CD14-positive monocyte (primary cell): ENCODE results near the gene CENPP. TPM values are rescaled to one million over a fixed set of nuclear protein-coding genes. Genes with fewer than 3 reads are reported as not detected.
A peak's percentile ranks its signal among the peaks of the same experiment; 100 is the strongest.
"Not testable (repeated sequence)": the region's sequence is repeated elsewhere in the genome, so short reads cannot be mapped to it uniquely, and the experiment has no call there.

ENCODE experiments used
- DNase-seq, 3 donors: peaks; one replicate each; pipeline ENCODE4 v3.0.0-alpha.2; 2011 to 2022
- H2AFZ ChIP-seq: 2 replicates; pipeline ENCODE4 v1.6.0; 2012; ENCODE audit warnings: mild to moderate bottlenecking, low read depth, low read length, inconsistent platforms; ENCODE audit not compliant: insufficient read depth, poor library complexity, severe bottlenecking
- H3K27ac ChIP-seq, 2 donors: 1 replicate in 1 of 2; 2 replicates in 1 of 2; pipeline ENCODE4 v1.5.1; 2012 to 2013; ENCODE audit warnings: low read length in 2 of 2, control low read depth in 1 of 2, inconsistent platforms in 1 of 2, low read depth in 1 of 2, mild to moderate bottlenecking in 1 of 2
- H3K27me3 ChIP-seq, 2 donors: one replicate each; pipeline versions ENCODE4 v1.6.0 to v1.6.1; 2011 to 2013; ENCODE audit warnings: low read length in 2 of 2; ENCODE audit not compliant: control insufficient read depth in 2 of 2, insufficient read depth in 2 of 2
- H3K36me3 ChIP-seq, 2 donors: replicated peaks in 1 of 2; 1 replicate in 1 of 2; 2 replicates in 1 of 2; pipeline versions ENCODE4 v1.5.1 to v1.6.1; 2012 to 2013; ENCODE audit warnings: low read length in 2 of 2, control low read depth in 1 of 2, inconsistent platforms in 1 of 2, mild to moderate bottlenecking in 1 of 2; ENCODE audit not compliant: insufficient read depth in 2 of 2, control insufficient read depth in 1 of 2
- H3K4me1 ChIP-seq, 2 donors: 1 replicate in 1 of 2; 2 replicates in 1 of 2; pipeline versions ENCODE4 v1.5.1 to v1.6.1; 2012 to 2013; ENCODE audit warnings: low read length in 2 of 2, control low read depth in 1 of 2, inconsistent platforms in 1 of 2, mild to moderate bottlenecking in 1 of 2, moderate library complexity in 1 of 2; ENCODE audit not compliant: insufficient read depth in 2 of 2, control insufficient read depth in 1 of 2
- H3K4me2 ChIP-seq: replicated peaks from 2 replicates; pipeline ENCODE3; 2012; ENCODE audit warnings: low read length, moderate library complexity, mild to moderate bottlenecking; ENCODE audit not compliant: poor library complexity, severe bottlenecking; ENCODE audit errors: extremely low read depth
- H3K4me3 ChIP-seq, 3 experiments: fragments of 200-600 bp in 1 of 3; sonication (generic) in 1 of 3; replicated peaks in 1 of 3; 1 replicate in 2 of 3; 2 replicates in 1 of 3; pipeline ENCODE4 v1.5.1; 2011 to 2013; ENCODE audit warnings: low read length in 3 of 3, mild to moderate bottlenecking in 3 of 3, control low read depth in 2 of 3, low read depth in 2 of 3, inconsistent platforms in 1 of 3, moderate library complexity in 1 of 3
- H3K79me2 ChIP-seq: 2 replicates; pipeline ENCODE4 v1.6.0; 2012; ENCODE audit warnings: mild to moderate bottlenecking, control low read depth, inconsistent platforms, low read length, moderate library complexity; ENCODE audit not compliant: insufficient read depth
- H3K9ac ChIP-seq: 2 replicates; pipeline ENCODE4 v1.6.0; 2017; ENCODE audit warnings: low read length, mild to moderate bottlenecking; ENCODE audit not compliant: insufficient read depth, poor library complexity, severe bottlenecking
- H3K9me3 ChIP-seq, 2 donors: replicated peaks in 1 of 2; 1 replicate in 1 of 2; 2 replicates in 1 of 2; pipeline versions ENCODE4 v1.5.1 to v1.6.1; 2012 to 2013; ENCODE audit warnings: low read length in 2 of 2, control low read depth in 1 of 2; ENCODE audit not compliant: control insufficient read depth in 1 of 2, insufficient read depth in 1 of 2
- H4K20me1 ChIP-seq: 2 replicates; pipeline ENCODE4 v1.6.0; 2012; ENCODE audit warnings: mild to moderate bottlenecking, low read length, control low read depth, moderate library complexity; ENCODE audit not compliant: insufficient read depth
- H3K27ac Mint-ChIP-seq, 7 donors: one replicate each; pipeline ENCODE4 v1.8.0; 2020; ENCODE audit warnings: mild to moderate bottlenecking in 7 of 7, mixed read lengths in 7 of 7, moderate library complexity in 6 of 7, inconsistent platforms in 2 of 7
- H3K27me3 Mint-ChIP-seq, 3 donors: one replicate each; pipeline ENCODE4 v1.8.0; 2021 to 2022; ENCODE audit warnings: low read depth in 3 of 3, mild to moderate bottlenecking in 3 of 3, mixed read lengths in 3 of 3, moderate library complexity in 3 of 3, inconsistent platforms in 1 of 3
- H3K36me3 Mint-ChIP-seq, 2 donors: one replicate each; pipeline ENCODE4 v1.8.0; 2020; ENCODE audit warnings: mixed read lengths in 2 of 2, inconsistent platforms in 1 of 2, mild to moderate bottlenecking in 1 of 2
- H3K4me1 Mint-ChIP-seq: one replicate; pipeline ENCODE4 v1.8.0; 2020; ENCODE audit warnings: mild to moderate bottlenecking, mixed read lengths
- H3K4me3 Mint-ChIP-seq, 2 donors: one replicate each; pipeline ENCODE4 v1.8.0; 2020; ENCODE audit warnings: mild to moderate bottlenecking in 2 of 2, mixed read lengths in 2 of 2, moderate library complexity in 1 of 2
- H3K9me3 Mint-ChIP-seq, 7 donors: one replicate each; pipeline ENCODE4 v1.8.0; 2020 to 2022; ENCODE audit warnings: mixed read lengths in 7 of 7, mild to moderate bottlenecking in 6 of 7, moderate library complexity in 6 of 7, inconsistent platforms in 2 of 7
- WGBS: methylation state at CpG from one replicate; pipeline ENCODE4 v1.1.5; 2013; ENCODE audit warnings: missing lambda C conversion rate; ENCODE audit not compliant: insufficient coverage; 5-methylcytosine and 5-hydroxymethylcytosine counted together
- intact Hi-C, 2 donors: fragments of 100-400 bp; cut with micrococcal nuclease; formaldehyde crosslinking; loops; one replicate each; pipeline versions ENCODE4 v1.15.0 to v1.15.1; 2023
- polyA plus RNA-seq, 3 donors: library from polyadenylated mRNA; depleted of rRNA in 1 of 3; unstranded in 2 of 3; stranded (reverse) in 1 of 3; fragments of 300-500 nt in 2 of 3; fragments of >200 nt in 1 of 3; fragmentation: Illumina TruSeq in 2 of 3; gene quantifications; 1 replicate in 2 of 3; 2 replicates in 1 of 3; pipeline ENCODE4 v1.2.3, GENCODE V29; 2012 to 2021
- TF ChIP-seq, protein P1 (sequence below): fragments of 200-600 bp; IDR thresholded peaks from one replicate; pipeline ENCODE4 v1.8.0; 2022; ENCODE audit warnings: antibody characterized with exemption, mild to moderate bottlenecking

Gene CENPP
- polyA plus RNA-seq, 3 donors: 0.50 to 1.1 (median 1.1) TPM

- H3K4me1 ChIP-seq: peaks cover 11% of the 10 kb centered on the region in 2 donors
- DNase-seq, H3K27me3 ChIP-seq, H3K4me3 ChIP-seq, H3K4me3 Mint-ChIP-seq, H3K27me3 Mint-ChIP-seq, intact Hi-C loops, H3K27ac Mint-ChIP-seq, H2AFZ ChIP-seq, H3K79me2 ChIP-seq, H3K36me3 ChIP-seq, H4K20me1 ChIP-seq, H3K9ac ChIP-seq, H3K27ac ChIP-seq, H3K9me3 ChIP-seq, H3K4me2 ChIP-seq: not testable (repeated sequence)
- peaks cover 8 to 31% (median 18%) of the 10 kb centered on the region in 7 donors for H3K9me3 Mint-ChIP-seq
- over 99% methylated on average over 14 of the region's 14 CpGs for WGBS
- peaks cover 2 to 12% of the 10 kb centered on the region in 2 donors for H3K36me3 Mint-ChIP-seq
- H3K4me1 Mint-ChIP-seq: peaks cover 12% of the 10 kb centered on the region
Observed at GRCh38 chr9:92573612-92574011, 247.9 kb downstream of the CENPP start.

DNA sequence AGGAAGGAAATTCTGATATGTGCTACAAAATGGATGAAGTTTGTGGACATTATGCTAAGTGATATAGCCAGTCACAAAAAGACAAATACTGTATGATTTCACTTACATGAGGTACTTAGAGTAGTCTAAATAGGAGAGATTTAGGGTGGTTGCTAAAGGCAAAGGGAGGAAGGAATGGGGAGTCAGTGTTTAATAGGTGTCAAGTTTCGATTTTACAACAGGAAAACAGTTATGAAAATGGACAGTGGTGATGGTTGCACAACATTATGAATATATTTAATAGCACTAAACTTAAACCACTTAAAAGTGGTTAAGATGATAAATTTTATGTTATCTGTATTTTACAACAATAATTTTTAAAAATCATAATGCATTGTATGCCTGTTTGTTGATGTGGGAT, 250.4 kb downstream of the CENPP start:
- Histone ChIP-seq H3K27me3 (no peaks in the 10 kb centered on the region), H3K9ac (peak overlapping the region; percentile 16), H3K4me2 (peak overlapping the region; percentile 42), H3K4me3 (peak overlapping the region in 1 of 3 experiments; percentile 27), H3K9me3 (peaks cover 0 to 6% of the 10 kb centered on the region in 2 donors), H4K20me1 (no peaks in the 10 kb centered on the region), H3K36me3 (no peaks in the 10 kb centered on the region), H3K27ac (peak overlapping the region in 1 of 2 donors; percentile 74), H2AFZ (peak overlapping the region; percentile 38), H3K4me1 (peaks cover 11% of the 10 kb centered on the region in 2 donors), H3K79me2 (no peaks in the 10 kb centered on the region)
- no CpG with 5 or more reads among the region's 1 CpG for WGBS
- Mint-ChIP-seq H3K27me3 (peaks cover 0 to 2% (median 0%) of the 10 kb centered on the region in 3 donors), H3K9me3 (peaks cover 8 to 27% (median 16%) of the 10 kb centered on the region in 7 donors), H3K36me3 (peaks cover 0 to 12% of the 10 kb centered on the region in 2 donors), H3K27ac (peak overlapping the region in 5 of 7 donors; percentile 12 to 92 (median 74)), H3K4me3 (peak overlapping the region in 1 of 2 donors; percentile 57), H3K4me1 (peaks cover 12% of the 10 kb centered on the region)
- TF ChIP-seq, protein P1, sequence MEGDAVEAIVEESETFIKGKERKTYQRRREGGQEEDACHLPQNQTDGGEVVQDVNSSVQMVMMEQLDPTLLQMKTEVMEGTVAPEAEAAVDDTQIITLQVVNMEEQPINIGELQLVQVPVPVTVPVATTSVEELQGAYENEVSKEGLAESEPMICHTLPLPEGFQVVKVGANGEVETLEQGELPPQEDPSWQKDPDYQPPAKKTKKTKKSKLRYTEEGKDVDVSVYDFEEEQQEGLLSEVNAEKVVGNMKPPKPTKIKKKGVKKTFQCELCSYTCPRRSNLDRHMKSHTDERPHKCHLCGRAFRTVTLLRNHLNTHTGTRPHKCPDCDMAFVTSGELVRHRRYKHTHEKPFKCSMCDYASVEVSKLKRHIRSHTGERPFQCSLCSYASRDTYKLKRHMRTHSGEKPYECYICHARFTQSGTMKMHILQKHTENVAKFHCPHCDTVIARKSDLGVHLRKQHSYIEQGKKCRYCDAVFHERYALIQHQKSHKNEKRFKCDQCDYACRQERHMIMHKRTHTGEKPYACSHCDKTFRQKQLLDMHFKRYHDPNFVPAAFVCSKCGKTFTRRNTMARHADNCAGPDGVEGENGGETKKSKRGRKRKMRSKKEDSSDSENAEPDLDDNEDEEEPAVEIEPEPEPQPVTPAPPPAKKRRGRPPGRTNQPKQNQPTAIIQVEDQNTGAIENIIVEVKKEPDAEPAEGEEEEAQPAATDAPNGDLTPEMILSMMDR: no peak
- no peak for DNase-seq
- intact Hi-C loops: no loop called here
